HG03196 (cell line): ENCODE measurements around the gene GRID1.

Experiments used
- ATAC-seq: cut with Tn5 transposase; IDR thresholded peaks from one replicate; pipeline ENCODE4 v1.9.1; 2021; ENCODE audit not compliant: unreplicated experiment

Gene GRID1

GRCh38 chr10:86355571-86356038, 11.0 kb downstream of the GRID1 start:
- ATAC-seq = no peak

DNA sequence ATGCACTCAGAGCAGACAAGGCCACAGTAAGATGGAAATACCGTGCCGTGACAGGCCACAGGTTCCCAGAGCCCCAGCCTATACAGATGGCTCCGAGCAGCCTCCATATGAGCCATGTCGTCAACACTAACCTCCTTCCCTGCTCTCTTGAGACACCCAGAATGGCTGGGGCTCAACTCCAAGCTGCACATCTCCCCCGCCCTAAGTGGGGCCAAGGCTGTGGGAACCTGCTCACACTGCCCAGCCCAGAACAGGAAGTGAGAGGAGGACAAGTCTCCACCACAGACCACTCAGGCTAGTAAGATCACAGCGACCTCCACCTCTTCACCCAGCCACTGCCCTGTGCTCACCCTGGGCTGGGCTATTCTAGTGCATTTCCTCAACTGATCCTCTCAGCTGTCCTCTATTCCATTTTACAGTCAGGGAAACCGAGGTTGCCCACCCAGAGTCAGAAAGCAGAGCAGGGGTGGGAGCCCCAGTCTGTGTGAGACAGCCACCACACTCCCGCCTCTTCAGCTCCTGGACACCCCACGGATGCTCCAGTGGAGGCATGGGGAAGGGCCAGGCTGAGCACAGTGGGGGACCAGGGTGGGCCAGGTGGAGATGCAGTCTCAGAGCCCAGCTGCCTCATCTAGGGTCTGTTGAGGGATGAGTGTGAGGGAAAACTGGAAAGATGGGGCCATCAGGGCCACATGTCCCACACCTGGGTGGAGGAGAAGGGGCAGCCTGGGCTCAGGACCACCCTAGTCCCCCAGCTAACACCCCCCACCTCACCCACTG, 11.6 kb downstream of the GRID1 start:
- ATAC-seq = no peak

DNA sequence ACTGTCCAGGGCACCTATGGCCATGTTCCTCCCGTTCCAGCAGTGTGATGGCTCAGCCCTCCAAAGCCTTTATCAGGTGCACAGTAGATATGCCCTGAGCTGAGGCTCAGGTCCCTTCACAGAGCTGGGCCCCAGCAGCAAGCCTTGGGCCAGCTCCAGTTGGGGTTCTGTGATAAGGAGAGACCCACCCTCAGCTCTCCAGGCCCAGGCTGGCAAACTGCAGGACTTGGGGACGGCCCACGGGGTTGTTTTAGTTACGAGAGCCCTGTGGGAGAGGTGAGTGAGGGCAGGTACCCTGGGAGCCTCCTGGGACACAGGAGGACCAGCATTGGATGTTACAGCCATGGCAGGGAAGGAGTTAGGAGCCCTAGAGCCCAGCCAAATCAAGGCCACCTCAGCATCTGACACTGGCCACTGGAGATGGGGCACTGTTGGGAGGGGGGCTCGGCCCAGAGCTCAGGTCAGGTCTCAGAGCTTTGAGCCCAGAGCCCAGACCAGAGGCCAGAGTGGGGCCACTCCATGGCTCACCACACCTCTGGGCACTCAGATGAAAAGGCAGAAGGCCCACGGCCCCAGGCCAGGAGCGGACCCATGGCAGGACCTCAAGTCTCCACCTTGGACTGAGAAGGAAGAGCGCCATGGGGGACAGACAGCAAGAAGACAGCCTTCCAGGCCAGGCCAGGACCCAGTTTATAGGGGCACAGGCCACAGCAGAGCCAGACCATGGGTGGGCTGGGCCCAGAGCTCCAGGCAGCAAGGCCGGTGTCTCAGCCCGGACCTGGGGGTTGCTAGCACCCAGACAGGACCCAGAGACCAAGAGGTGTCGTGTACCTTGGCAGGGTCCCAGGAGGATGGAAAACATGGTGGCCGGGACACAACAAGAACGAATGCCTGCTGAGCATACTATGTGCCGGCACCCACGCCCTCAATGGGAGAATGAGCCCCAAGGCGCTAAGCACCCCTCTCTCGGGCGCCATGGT, 12.8 kb downstream of the GRID1 start:
- no peak for ATAC-seq

DNA sequence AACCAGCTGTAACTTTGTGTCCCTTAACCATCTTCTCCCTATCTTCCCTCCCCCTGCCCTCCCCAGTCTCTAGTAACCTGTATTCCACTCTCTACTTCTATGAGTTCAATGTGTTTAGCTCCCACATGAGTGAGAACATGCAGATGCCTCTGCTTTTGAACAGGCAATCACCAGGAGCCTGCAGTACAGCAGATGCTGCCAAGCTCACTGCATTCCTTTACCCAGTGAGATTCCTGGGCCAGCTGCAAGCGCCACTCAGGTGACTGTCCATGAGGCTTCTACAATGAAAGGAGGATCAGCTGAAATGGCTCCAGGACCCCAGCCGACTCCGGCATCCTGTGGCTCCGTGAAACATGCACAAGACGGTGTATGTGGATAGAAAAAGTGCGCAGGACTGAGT, 15.7 kb downstream of the GRID1 start:
- no peak for ATAC-seq

GRCh38 chr10:86349940-86350630, 16.5 kb downstream of the GRID1 start:
- ATAC-seq = no peak

- ATAC-seq = no peak
Observed at GRCh38 chr10:86349474-86349873, 17.1 kb downstream of the GRID1 start.

DNA sequence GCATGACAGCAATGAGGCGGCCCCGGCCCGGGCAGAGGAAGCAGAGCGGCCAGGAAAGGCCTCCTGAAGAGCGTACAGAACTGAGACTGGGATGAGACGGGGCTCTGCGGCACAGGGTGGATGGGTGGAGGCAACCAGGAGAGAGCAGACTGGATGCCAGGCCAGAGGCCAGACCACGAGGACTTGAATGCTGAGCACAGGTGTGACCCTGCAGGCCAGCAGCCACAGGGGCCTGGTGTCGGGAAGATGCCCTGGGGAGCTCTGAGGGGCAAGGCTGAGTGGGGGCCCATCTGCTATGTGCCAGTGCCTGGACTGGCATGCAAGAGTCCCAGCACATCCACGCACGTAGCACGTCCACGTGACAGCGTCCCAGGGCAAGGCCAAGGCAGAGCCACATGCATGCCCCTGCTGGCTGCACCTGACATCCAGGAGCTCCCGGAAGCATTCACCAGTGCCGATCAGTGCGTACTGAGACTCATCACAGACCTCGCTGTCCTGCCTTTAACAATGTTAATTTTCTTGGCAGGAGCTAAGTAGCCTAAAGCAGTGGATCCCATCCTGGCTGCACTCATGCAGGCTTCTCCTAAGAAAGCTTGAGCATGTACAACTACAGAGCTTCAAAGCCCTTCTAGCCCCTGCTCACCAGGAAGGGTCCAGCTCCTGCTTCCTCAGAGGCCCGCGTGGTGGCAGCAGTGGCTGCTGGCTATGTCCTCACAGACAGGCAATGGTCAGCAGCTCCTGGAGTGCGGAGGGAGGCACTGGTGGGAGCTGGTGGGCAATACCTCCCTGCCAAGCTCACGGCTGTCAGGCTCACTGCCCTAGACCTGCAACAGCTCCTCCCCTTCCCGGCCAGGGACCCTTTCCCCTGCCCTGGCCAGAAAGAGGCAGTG, 18.0 kb downstream of the GRID1 start:
- no peak for ATAC-seq

GRCh38 chr10:86347856-86348255, 18.7 kb downstream of the GRID1 start:
- no peak for ATAC-seq

DNA sequence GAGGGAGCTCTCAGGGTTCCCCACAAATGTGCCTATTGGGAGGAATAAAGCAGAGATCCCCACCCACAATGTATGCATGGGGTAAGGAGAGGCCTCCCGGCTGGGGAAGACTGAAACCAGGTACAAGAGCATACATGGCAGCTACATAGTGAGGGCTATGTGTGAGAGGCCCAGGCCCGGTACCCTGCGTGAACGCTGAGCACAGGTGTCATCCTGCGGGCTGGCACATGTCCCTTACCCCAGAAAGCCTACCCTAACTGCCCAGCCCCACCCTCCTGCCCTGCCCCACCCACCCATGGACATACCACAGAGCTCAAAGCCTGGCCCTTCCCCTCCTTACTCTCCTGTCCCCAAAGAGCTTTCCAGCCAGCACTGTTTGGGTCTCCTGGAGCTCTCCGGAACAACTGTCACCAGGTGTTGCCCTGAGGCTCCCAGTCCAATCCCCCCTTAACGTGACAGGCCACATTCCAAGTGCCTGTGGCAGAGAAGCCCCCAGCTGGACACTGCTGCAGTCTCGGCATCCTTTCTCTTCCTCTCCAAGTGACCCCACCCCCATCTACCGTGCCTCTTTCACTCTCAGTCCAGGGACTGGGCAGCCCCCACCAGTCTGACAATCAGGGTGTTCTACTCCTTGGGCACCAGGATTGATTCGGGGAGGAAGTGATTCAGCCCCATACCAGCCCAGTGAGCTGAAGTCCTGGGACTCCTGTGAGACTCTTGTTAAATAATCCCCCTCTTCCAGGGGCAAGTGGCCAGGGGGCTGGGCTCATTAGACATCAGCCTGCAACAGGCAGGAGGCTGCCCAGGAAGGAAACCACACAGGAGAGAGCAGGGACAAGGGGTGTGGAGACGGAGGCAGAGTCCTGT, 19.6 kb downstream of the GRID1 start:
- ATAC-seq = no peak

- no peak for ATAC-seq
Observed at GRCh38 chr10:86345859-86346798, 20.5 kb downstream of the GRID1 start.

GRCh38 chr10:86345296-86345858, 21.2 kb downstream of the GRID1 start:
- no peak for ATAC-seq

DNA sequence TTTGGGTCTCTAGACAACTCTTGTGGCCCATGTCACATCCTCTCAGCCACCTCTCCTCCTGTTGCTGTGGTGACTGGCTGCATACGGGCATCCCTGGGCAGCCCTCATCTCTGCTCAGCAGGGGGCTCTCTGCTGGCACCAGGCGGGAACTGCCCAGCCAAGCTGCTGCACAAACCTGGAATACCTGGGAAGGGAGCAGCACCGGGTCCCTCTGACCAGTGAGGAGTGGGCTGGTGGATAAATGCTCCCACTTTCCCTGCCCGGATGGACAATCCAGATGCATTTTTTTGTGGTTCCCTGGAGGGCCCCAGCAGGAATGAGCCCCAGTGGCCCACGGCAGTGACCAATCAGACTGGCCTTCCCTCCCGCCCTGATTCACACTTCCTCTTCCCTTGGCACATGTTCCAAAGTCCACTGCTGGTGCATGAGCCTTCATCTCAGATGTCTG, 21.9 kb downstream of the GRID1 start:
- ATAC-seq = no peak

DNA sequence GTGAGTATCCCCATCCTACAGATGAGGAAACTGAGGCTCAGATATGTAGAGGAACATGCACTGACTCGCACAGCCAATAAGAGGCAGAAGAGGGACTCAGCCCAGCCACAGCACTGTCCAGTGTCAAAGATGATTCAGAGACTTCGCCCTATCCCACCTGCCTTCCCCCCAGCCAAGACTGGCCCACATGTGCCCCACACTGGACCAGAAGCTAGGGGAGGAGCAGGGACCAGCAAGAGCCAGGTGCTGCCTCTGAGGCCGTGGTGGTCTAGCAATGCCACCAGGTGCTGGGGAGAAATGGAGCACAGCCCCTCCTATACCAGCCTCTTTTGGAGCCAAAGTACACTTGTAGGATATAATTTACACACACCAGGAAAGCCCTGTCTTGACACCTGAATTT, 22.3 kb downstream of the GRID1 start:
- ATAC-seq = no peak

GRCh38 chr10:86343761-86344160, 22.8 kb downstream of the GRID1 start:
- ATAC-seq = no peak

GRCh38 chr10:86342111-86342863, 24.3 kb downstream of the GRID1 start:
- ATAC-seq = no peak

DNA sequence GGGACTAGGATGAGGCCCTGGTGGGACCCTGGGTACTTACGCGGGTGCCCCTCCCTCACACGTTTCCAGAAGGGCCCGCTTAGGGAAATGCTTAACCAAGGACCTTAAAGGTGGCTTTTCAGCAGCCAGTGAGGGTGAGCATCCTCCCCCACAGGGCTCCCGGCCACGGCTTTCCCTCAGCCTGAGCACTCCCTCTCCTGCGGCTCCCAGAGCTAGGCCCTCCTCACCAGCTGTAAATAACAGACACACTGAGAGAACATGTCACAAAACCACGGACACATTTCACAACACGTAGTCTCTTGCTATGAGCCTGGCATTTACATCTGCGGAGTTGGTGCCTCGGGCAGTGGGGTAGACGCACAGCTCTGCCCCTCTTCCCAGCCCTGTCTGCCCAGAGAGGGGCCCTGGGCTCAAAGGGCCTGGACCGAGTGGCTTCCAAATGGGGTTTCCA, 25.2 kb downstream of the GRID1 start:
- ATAC-seq = no peak

GRCh38 chr10:86340991-86341260, 25.7 kb downstream of the GRID1 start:
- ATAC-seq = no peak
